CD4-positive, alpha-beta T cell (primary cell): ENCODE results near the gene PSPC1. TPM values are rescaled to one million over a fixed set of nuclear protein-coding genes. Genes with fewer than 3 reads are reported as not detected.

ENCODE experiments used
- ATAC-seq: fragments of 200-7000 bp; cut with Tn5 transposase; one replicate; pipeline ENCODE4 v1.10.0; 2022; ENCODE audit warnings: mild to moderate bottlenecking; ENCODE audit not compliant: poor library complexity
- CTCF ChIA-PET: fragments of 350-600 bp; sonication (Branson Sonifier 250); formaldehyde crosslinking; loops from one replicate; lab custom pipeline; 2021; ENCODE audit warnings: antibody characterized with exemption, inconsistent platforms; lab: Charles Lee
- POLR2A ChIA-PET: fragments of 350-600 bp; sonication (Branson Sonifier 250); formaldehyde crosslinking; loops from one replicate; lab custom pipeline; 2021; ENCODE audit warnings: antibody characterized with exemption, inconsistent platforms; lab: Charles Lee
- DNase-seq, 14 experiments: peaks; one replicate each; pipeline ENCODE4 v3.0.0-alpha.2; 2013 to 2020; ENCODE audit warnings: mixed read lengths in 2 of 14
- H3K27ac ChIP-seq, 2 donors: one replicate each; pipeline versions ENCODE4 v1.5.1 to v1.7.0; 2013; ENCODE audit warnings: low read length in 2 of 2, low read depth in 1 of 2, mild to moderate bottlenecking in 1 of 2
- H3K27me3 ChIP-seq, 2 experiments: 1 replicate in 1 of 2; 2 replicates in 1 of 2; pipeline versions ENCODE4 v1.6.1 to v1.7.0; 2013; ENCODE audit warnings: low read length in 2 of 2, control low read depth in 1 of 2, mild to moderate bottlenecking in 1 of 2, moderate library complexity in 1 of 2; ENCODE audit not compliant: insufficient read depth in 2 of 2, control insufficient read depth in 1 of 2
- H3K36me3 ChIP-seq: one replicate; pipeline ENCODE4 v1.6.1; 2013; ENCODE audit warnings: low read length, control low read depth; ENCODE audit not compliant: insufficient read depth
- H3K4me1 ChIP-seq: one replicate; pipeline ENCODE4 v1.6.1; 2013; ENCODE audit warnings: low read length, control low read depth; ENCODE audit not compliant: insufficient read depth
- H3K4me3 ChIP-seq: one replicate; pipeline ENCODE4 v1.5.1; 2013; ENCODE audit warnings: mild to moderate bottlenecking, low read length, moderate library complexity
- H3K9me3 ChIP-seq, 2 experiments: 1 replicate in 1 of 2; 2 replicates in 1 of 2; pipeline versions ENCODE4 v1.6.1 to v1.7.0; 2013; ENCODE audit warnings: low read length in 2 of 2, mild to moderate bottlenecking in 2 of 2, control low read depth in 1 of 2, moderate library complexity in 1 of 2; ENCODE audit not compliant: control insufficient read depth in 1 of 2, insufficient read depth in 1 of 2
- H3K27ac Mint-ChIP-seq: one replicate; pipeline ENCODE4 v1.8.0; 2020; ENCODE audit warnings: mixed read lengths
- H3K27me3 Mint-ChIP-seq: one replicate; pipeline ENCODE4 v1.8.0; 2021; ENCODE audit warnings: mixed read lengths
- H3K36me3 Mint-ChIP-seq: one replicate; pipeline ENCODE4 v1.8.0; 2021; ENCODE audit warnings: low read depth, mixed read lengths
- H3K4me1 Mint-ChIP-seq: one replicate; pipeline ENCODE4 v1.8.0; 2021; ENCODE audit warnings: low read depth, mixed read lengths
- H3K4me3 Mint-ChIP-seq: one replicate; pipeline ENCODE4 v1.8.0; 2020; ENCODE audit warnings: mild to moderate bottlenecking, mixed read lengths
- H3K9me3 Mint-ChIP-seq: one replicate; pipeline ENCODE4 v1.8.0; 2020; ENCODE audit warnings: mixed read lengths
- intact Hi-C, 2 experiments: fragments of 100-400 bp; cut with DNase I in 1 of 2; cut with micrococcal nuclease in 1 of 2; formaldehyde crosslinking; loops; one replicate each; pipeline versions ENCODE4 v1.15.1 to v1.9.0; 2023 to 2025; cut with DNase I, micrococcal nuclease
- total RNA-seq, 174 experiments: library from RNA in 2 of 174; stranded (reverse) in 2 of 174; gene quantifications; one replicate each; pipeline ENCODE4 v1.2.3 and lab custom pipeline; 2021 to 2026
- TF ChIP-seq, protein P1 (sequence below): fragments of 200-600 bp; IDR thresholded peaks from one replicate; pipeline ENCODE4 v1.8.0; 2022; ENCODE audit warnings: antibody characterized with exemption, mild to moderate bottlenecking

The PSPC1 gene
- total RNA-seq, 2 experiments from 2014 or later, result 71.0 to 71.9 TPM

DNA sequence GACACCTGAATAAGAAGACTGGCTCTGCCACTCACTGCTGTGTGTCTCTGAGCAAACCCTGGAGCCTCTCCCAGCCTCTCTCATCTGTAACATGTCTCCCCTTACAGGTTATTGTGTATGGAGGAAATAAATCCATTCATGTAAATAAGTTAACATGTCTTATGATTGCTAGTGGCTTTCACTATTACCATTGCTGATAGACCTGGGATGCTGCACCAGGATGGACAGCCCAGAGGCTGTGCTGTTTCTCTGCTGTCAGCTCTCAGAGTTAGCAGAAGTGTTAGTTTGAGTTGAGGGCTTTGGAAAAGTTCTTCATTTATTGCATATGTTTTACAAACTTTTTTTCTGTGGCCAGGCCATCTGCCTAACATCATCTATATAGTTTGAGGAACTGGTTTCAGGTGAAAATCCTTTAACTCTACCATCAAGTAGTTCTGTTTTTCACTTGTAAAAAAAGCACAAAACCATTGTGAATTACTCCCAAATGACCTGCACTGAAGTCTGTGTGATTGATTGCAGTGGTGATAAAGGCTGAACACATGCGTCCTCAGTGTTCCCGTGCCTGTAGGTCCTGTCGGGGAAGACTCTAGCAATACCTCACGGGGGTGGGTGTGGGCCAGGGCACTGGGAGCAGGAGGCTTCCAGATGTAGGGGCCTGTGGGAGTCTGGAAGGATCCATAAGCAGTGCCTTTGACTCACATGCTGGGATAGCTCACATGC is 124.7 kb downstream of the PSPC1 start:
- CTCF ChIA-PET, result no interaction called here
- POLR2A ChIA-PET, result no interaction called here

More for the DNA sequence above, 124.7 kb downstream of the PSPC1 start:
- H3K4me3 ChIP-seq, result no peak overlapping the region
- H3K9me3 ChIP-seq, result no peaks in the 10 kb centered on the region
- H3K36me3 ChIP-seq, result peaks cover 57% of the 10 kb centered on the region
- DNase-seq (no peak), ATAC-seq (no peak)
- no peak overlapping the region for H3K27ac ChIP-seq
- Mint-ChIP-seq H3K27me3 (no peaks in the 10 kb centered on the region), H3K9me3 (no peaks in the 10 kb centered on the region), H3K4me1 (peaks cover 12% of the 10 kb centered on the region), H3K27ac (no peak overlapping the region), H3K36me3 (peaks cover 73% of the 10 kb centered on the region), H3K4me3 (no peak overlapping the region)
- TF ChIP-seq, protein P1, sequence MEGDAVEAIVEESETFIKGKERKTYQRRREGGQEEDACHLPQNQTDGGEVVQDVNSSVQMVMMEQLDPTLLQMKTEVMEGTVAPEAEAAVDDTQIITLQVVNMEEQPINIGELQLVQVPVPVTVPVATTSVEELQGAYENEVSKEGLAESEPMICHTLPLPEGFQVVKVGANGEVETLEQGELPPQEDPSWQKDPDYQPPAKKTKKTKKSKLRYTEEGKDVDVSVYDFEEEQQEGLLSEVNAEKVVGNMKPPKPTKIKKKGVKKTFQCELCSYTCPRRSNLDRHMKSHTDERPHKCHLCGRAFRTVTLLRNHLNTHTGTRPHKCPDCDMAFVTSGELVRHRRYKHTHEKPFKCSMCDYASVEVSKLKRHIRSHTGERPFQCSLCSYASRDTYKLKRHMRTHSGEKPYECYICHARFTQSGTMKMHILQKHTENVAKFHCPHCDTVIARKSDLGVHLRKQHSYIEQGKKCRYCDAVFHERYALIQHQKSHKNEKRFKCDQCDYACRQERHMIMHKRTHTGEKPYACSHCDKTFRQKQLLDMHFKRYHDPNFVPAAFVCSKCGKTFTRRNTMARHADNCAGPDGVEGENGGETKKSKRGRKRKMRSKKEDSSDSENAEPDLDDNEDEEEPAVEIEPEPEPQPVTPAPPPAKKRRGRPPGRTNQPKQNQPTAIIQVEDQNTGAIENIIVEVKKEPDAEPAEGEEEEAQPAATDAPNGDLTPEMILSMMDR, result no peak
- peaks cover 2% of the 10 kb centered on the region for H3K4me1 ChIP-seq
- intact Hi-C loops, result no loop called here
- no peaks in the 10 kb centered on the region for H3K27me3 ChIP-seq

Other genes with a start within 250 kb of the PSPC1 start
- gene TPTE2, start 221.4 kb downstream of the PSPC1 start, total RNA-seq, result under 1 TPM in 1 of 2 experiments, not detected in 1; 0.14 TPM
- 10 to 100 TPM; 48.0 to 51.2 TPM for gene MPHOSPH8, start 149.3 kb downstream of the PSPC1 start, total RNA-seq
- 10 to 100 TPM; 29.2 to 32.1 TPM for gene ZMYM5, start 80.7 kb upstream of the PSPC1 start, total RNA-seq
- gene ZMYM2, start 175.8 kb upstream of the PSPC1 start, total RNA-seq, result 100 to 1,000 TPM; 106 to 110 TPM